ENCODE results near the gene PDZRN4.

- TF ChIP-seq ZNF384 (IDR thresholded peaks at IDR 0.05) (no peak), ARNT (IDR thresholded peaks at IDR 0.05) (no peak), FOXA1 (IDR thresholded peaks at IDR 0.05) (no peak), SUZ12 (IDR thresholded peaks at IDR 0.05) (no peak), ELF4 (IDR thresholded peaks at IDR 0.05) (no peak), BHLHE40 (IDR thresholded peaks at IDR 0.05; ENCODE audit: borderline replicate concordance) (no peak), TARDBP (IDR thresholded peaks at IDR 0.05) (no peak), SP1 (IDR thresholded peaks at IDR 0.05) (no peak)
Measured at GRCh38 chr12:41264281-41264680, 76.2 kb downstream of the PDZRN4 start.

Measured in HEK293T (cell line).